NCI-H226 (cell line): ENCODE data around the gene CHID1.

Source experiments
- DNase-seq: peaks from one replicate; pipeline ENCODE4 v3.0.0-alpha.2; 2015

Gene CHID1

GRCh38 chr11:819129-819931 is 91.3 kb downstream of the CHID1 start:
- peak; percentile 79 for DNase-seq

- DNase-seq = peak; percentile 86
Measured at GRCh38 chr11:818396-819128, 92.0 kb downstream of the CHID1 start, which contains the start of gene PNPLA2. TSS of gene PNPLA2 (plus strand) at chr11:818914. CDS start at chr11:819719, 805 bp downstream.
